NCI-H524 (cell line): ENCODE data around the gene JMJD6.
A peak's percentile ranks its signal among the peaks of the same experiment; 100 is the strongest.

Experiments used
- DNase-seq, 2 experiments: peaks; one replicate each; lab custom pipeline; 2025; lab: John Stamatoyannopoulos, UW

JMJD6 gene

GRCh38 chr17:76697702-76698465 lies 28.5 kb downstream of the JMJD6 start:
- DNase-seq, result peak in 1 of 2 experiments; percentile 42

GRCh38 chr17:76696763-76697701 lies 29.4 kb downstream of the JMJD6 start:
- no peak for DNase-seq

GRCh38 chr17:76695059-76695831 lies 31.2 kb downstream of the JMJD6 start:
- DNase-seq, result no peak

- DNase-seq, result no peak
These were observed 34.8 kb downstream of the JMJD6 start for GRCh38 chr17:76691379-76692191.

GRCh38 chr17:76690596-76691280 lies 35.7 kb downstream of the JMJD6 start:
- DNase-seq, result no peak

- DNase-seq, result no peak
These were observed 36.5 kb downstream of the JMJD6 start for GRCh38 chr17:76689859-76690258.

- DNase-seq, result no peak
These were observed 38.2 kb downstream of the JMJD6 start for GRCh38 chr17:76688165-76688622.

- no peak for DNase-seq
These were observed 38.9 kb downstream of the JMJD6 start for GRCh38 chr17:76687298-76688164.

GRCh38 chr17:76686538-76687297 lies 39.7 kb downstream of the JMJD6 start:
- peak in 1 of 2 experiments; percentile 36 for DNase-seq

GRCh38 chr17:76685846-76686245 lies 40.6 kb downstream of the JMJD6 start:
- DNase-seq, result no peak

GRCh38 chr17:76685366-76685765 lies 41.0 kb downstream of the JMJD6 start:
- DNase-seq, result no peak

- no peak for DNase-seq
These were observed 41.6 kb downstream of the JMJD6 start for GRCh38 chr17:76684756-76685155.

GRCh38 chr17:76683921-76684745 lies 42.3 kb downstream of the JMJD6 start:
- DNase-seq, result peak; percentile 59 to 60

- peak; percentile 52 to 86 for DNase-seq
These were observed 43.2 kb downstream of the JMJD6 start for GRCh38 chr17:76683011-76683755.

GRCh38 chr17:76682296-76682695 lies 44.1 kb downstream of the JMJD6 start:
- DNase-seq, result no peak

- peak; percentile 85 to 94 for DNase-seq
These were observed 44.9 kb downstream of the JMJD6 start for GRCh38 chr17:76681222-76682137.
